IPS DF 19.7 (cell line): ENCODE results near the gene MTCL1.

Experiments used
- DNase-seq: peaks from one replicate; pipeline ENCODE4 v3.0.0-alpha.2; 2013; ENCODE audit warnings: low read depth, low spot score

Gene MTCL1

GRCh38 chr18:8705238-8705960 is at the start of gene MTCL1:
Gene MTCL1, plus strand, starts transcription at chr18:8705556. Its CDS starts 105 bp downstream, at chr18:8705661.
- no peak for DNase-seq

GRCh38 chr18:8656232-8656631 is 49.1 kb upstream of the MTCL1 start:
- DNase-seq, result no peak

- no peak for DNase-seq
Measured at GRCh38 chr18:8657050-8657820, 48.1 kb upstream of the MTCL1 start.

- no peak for DNase-seq
Measured at GRCh38 chr18:8657873-8658470, 47.4 kb upstream of the MTCL1 start.

- DNase-seq, result no peak
Measured at GRCh38 chr18:8658858-8659485, 46.4 kb upstream of the MTCL1 start.

- DNase-seq, result no peak
Measured at GRCh38 chr18:8659609-8660242, 45.6 kb upstream of the MTCL1 start.

GRCh38 chr18:8660316-8660715 is 45.0 kb upstream of the MTCL1 start:
- no peak for DNase-seq

- DNase-seq, result peak; percentile 89
Measured at GRCh38 chr18:8661754-8662559, 43.4 kb upstream of the MTCL1 start.

- no peak for DNase-seq
Measured at GRCh38 chr18:8662560-8663255, 42.6 kb upstream of the MTCL1 start.

GRCh38 chr18:8667846-8668245 is 37.5 kb upstream of the MTCL1 start:
- DNase-seq, result no peak

- no peak for DNase-seq
Measured at GRCh38 chr18:8668381-8668780, 37.0 kb upstream of the MTCL1 start.

- DNase-seq, result no peak
Measured at GRCh38 chr18:8669571-8669970, 35.8 kb upstream of the MTCL1 start.

GRCh38 chr18:8673256-8674209 is 31.8 kb upstream of the MTCL1 start:
- DNase-seq, result no peak

- DNase-seq, result no peak
Measured at GRCh38 chr18:8675057-8675456, 30.3 kb upstream of the MTCL1 start.

GRCh38 chr18:8681196-8681595 is 24.2 kb upstream of the MTCL1 start:
- no peak for DNase-seq

GRCh38 chr18:8684577-8684976 is 20.8 kb upstream of the MTCL1 start:
- DNase-seq, result no peak

GRCh38 chr18:8685141-8685913 is 20.0 kb upstream of the MTCL1 start:
- DNase-seq, result no peak

- no peak for DNase-seq
Measured at GRCh38 chr18:8685914-8686216, 19.5 kb upstream of the MTCL1 start.

- no peak for DNase-seq
Measured at GRCh38 chr18:8686611-8687010, 18.7 kb upstream of the MTCL1 start.
